Activated CD4-positive, alpha-beta T cell treated with anti-CD3 and anti-CD28 coated beads for 24 hours (primary cell): Measurements from ENCODE around the gene SMARCD3.

Experiments used
- DNase-seq, 2 donors: peaks; one replicate each; pipeline ENCODE4 v3.0.0-alpha.2; 2020; ENCODE audit warnings: low read depth in 2 of 2

Gene SMARCD3

DNA sequence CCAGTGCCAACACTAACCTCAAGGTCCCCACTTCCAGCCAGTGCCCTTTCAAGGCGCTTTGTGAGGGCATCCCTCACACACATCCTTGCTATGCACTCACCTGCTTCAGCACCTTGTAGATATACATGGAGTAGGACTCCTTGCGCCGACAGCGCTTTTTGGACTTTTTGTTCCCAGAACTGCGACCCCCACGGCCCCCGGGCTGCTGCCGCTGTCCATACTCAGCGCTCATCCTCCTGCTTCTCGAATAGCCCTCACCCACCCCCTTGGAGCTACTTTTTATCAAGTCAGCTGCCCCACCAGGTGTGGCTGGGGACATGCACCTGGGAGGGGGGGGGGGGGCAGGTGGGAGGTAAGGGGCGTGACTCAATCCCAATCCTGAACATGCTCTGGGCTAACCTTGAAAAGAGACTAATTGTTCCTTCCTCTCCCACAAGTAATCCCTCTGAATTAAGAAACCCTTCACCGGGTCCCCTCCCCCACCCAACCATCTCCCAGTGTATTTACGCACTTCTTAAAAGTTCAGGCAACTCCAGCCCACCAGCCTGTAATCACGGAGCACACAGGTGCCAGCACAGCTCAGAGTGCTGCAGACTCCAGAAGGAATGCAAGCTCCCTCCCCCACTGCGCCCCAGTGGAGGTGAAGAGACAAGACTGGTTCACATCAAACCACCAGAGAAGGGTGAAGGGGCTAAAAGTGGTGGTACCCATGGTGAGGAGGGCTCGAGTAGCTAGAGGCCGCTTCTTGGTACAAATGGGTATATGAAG lies 38.2 kb downstream of the SMARCD3 start, which contains the start of gene H2BK1:
H2BK1 (minus strand) TSS at position 402 of the 768 bp plus-strand sequence; CDS start at position 232, 170 bp downstream.
- DNase-seq = no peak

DNA sequence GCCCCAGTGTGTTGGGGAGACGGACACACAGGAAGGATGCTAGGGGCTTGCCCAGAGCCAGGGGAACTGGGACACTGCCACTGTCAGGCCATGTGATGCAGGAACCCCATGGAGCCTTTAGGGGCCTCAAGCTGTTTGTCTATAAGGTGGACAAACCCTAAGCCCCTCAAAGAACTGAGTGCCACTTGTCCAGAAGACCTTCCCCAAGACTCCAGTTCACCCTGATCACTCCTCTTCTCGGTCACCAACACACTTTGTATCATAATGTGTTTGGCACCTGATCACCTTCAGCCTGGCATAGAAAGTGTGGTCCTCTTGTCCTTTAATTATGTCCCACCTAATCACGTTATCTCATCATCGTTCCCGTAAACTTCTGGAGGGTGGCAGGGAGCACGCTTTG lies 38.9 kb downstream of the SMARCD3 start:
- no peak for DNase-seq

DNA sequence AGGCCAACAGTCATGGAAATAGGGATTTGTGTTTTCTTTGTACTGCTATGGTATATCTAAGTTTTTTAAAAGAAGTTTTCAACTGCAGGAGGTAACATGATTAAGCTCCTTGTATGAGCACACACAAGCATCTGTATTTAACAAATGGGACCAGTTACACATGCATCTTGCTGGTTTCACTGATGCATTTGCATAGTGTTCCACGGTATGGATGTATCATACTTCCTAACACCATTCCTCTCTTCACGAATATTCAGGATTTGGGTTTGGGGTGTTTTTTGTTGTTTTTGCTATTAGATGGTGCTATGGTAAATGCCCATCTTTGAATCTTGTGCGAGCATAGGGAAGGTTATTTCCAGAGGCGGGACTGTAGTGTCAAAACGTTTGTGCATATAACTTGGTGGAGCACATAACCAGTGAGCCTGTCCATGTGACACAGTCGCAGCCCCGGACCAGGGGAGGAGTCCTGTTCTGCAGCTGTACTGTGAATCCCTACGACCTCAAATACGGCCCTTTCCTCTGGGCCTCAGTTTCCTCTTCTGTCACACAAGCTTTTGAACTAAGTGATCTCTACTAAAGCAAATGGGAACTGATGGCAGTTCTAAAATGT lies 40.1 kb downstream of the SMARCD3 start:
- DNase-seq = no peak

DNA sequence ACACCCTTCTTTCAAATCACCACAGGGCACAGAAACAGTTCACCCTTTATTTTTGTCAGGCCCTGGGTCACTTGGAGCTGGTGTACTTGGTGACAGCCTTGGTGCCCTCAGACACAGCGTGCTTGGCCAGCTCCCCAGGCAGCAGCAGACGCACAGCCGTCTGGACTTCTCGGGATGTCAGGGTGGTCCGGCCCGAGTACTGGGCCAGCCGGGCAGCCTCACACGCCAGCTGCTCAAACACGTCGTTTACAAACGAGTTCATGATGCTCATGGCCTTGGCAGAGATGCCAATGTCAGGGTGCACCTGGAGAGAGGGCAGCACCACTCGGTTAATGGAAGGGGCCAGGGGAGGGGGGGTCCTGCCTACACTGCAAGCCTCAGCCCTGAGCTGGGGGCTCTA lies 40.7 kb downstream of the SMARCD3 start:
- DNase-seq = no peak

DNA sequence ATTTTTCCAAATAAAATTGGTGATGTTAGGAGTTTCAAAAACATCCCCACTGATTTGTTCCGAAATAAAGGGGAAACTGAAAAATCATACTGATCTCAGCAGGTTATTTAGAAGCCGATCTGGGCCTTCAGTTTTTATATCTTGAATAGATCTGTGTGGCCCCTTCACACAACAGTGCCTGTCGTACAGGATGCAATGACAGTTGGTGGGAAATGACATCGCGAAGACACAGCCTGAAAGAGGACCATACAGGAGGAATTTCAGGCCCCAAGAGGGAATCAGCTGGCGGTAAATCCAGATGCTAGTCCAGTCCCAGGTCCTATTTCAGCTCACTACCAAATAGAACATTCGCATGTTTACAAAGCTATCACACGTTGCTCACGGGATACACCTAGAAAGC lies 41.2 kb downstream of the SMARCD3 start:
- no peak for DNase-seq

DNA sequence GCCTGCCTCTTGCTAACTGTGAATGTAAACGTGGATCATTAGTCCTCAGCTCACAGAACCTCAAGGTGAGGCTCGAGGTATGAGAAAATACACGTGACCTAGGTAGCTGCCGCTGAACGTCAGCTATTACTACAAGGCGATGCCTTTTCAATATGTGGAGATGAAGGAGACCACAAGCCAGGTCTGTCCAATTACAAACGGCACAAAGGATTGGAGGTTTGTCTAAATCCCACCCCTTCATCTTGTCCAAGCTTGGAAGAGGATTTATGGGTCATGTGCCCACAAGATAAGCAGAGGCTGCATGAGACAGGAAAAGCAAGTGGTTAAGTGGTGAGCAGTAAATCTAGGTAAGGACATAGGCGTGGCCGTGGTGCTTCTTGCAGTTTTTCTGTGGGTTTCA lies 41.6 kb downstream of the SMARCD3 start:
- DNase-seq = no peak

DNA sequence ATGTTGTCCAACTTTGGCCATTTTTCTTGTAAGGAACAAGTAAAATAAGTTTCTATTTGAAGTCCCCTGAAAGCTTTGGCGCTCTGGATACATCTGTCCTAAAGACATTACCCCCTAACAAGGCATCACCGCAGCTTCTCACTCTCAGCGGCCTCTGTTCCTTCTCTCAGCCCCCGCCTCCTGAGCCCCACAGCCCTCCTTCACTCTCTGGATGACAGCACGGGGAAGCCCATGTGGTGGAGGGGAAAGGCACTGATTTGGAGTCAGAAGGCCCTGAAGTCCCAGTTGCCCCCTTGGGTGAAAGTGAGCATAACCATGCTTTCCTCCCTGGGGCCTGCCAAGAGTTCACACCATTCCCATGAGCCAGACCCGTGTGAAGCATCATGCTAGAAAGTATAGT lies 42.8 kb downstream of the SMARCD3 start:
- no peak for DNase-seq

DNA sequence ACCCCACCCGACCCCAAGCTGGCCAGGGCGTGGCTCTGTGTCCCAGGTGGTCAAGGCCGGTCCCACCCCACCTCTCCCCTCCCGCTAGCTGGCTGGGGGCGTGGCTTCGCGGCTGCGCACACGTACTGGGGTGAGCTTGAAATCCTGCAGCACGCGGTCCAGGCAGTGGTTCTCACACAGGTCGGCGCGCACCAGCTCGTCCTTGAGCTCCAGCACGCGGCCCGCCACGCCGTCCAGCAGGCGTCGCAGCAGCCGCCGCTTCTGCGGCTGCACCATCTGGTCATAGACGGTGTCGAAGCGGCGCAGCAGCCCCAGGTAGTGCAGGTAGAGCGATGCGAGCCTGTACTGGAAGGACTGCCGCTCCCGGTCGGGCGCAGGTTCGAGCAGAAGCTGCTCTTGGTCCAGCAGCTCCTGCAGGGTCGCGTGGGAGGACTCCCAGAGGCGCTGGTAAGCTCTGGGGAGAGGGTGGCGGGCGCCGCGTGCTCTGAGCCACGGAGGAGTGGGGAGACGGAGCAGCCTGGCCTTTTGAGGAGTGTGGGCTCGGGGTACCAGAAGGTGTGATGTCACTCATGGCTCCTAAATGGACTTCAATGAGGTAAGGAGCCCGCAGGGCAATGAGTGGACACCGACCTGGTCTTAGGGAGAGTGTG lies 44.0 kb downstream of the SMARCD3 start:
- DNase-seq = no peak

DNA sequence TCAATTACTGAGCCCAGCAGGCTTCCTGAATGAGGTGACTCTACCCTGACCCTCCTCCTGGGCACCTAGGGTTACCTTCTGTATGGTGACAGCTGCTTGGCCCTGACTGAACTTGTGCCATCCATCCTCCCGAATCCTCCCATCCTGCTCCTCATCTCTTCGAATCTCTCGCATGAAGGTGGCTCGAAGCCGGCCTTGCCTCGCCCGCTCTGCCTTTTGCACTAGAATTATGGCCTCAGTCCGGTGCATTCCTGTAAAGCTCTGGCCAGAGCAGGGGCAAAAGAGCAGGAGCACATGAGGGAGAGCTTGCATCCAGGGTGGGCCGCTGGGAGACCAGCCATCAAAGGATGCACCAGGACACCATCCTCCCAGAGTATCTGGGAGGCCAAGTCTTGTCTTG lies 45.7 kb downstream of the SMARCD3 start:
- no peak for DNase-seq

DNA sequence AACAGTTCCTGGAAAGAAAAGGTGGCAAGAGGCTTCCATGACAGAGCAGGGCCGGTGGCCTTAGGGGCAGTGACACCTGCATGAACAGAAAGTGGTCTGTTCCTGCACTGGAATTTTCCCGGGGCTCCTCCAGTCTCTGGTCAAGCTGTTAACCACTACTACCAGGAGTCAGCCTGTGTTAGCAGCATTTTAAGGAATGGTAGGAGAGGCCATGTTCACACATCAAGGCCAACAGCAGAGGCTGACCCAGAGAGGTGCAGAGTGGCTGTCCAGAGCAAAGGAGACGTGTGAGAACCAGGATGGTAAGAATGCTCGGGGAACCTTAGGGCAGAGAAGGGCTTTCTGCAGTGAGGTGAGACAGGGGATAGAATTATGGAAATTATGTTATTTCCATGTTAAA lies 46.7 kb downstream of the SMARCD3 start:
- DNase-seq = no peak

DNA sequence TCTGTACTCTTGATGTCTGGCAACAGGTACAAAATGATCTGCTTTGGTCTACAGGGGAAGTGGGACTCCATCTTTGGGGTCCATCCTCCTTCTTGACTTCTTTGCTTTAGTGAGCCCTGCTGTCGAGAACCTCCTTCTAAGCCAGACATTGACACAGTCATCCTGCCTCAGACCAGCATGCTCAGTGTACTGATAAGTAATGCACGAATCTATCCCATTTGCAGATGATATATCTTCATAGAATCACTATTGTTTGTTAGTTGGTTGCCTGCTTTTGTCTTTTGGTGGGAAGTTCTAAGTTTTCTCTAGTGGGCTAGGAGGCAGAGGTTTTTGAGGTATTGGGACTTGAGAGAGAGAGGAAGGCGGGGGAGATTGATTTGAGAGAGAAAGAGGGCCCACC lies 47.1 kb downstream of the SMARCD3 start:
- DNase-seq = no peak

DNA sequence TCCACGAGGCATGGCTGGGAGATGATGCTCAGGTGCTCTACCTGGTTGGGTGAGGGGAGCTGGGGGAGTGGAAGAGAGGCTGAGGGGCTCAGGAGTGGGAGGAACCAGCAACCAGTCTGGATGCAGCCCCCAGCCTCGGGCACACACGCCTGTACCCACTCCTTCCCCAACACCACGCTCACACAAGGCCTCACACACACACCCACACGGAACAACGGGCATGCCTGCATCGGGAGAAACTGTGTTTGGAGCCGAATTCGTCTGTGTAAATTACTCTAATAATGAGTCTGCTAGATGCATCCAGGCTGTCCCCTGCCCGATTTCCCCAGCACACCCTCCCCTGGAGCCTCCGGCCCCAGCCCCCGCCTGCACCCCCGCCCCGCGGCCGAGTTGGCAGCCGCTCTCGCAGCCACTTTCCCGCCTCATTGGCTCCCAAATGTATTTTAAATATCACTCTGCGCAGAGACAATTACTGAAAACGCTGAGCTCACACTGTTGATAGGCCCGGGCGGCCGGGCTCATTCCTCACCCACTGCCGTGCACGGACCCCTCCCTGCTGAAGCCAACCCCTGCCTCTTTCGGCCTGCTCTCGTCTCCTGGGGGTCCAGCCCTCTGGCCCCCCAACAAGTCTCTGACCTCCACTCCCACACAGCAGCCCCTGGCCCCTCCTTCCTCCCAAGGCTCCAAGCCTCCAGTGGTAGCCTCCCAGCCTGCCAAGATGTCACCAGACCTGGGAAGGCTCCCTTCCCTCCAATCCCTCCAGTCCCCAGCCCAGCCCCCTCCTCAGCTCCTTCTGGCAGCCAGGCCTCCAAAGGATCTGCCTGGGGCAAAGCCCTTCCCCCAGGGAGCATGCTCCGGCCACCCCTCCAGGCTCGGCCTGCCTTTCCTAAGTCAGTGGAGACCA lies 49.3 kb downstream of the SMARCD3 start:
- DNase-seq = no peak

DNA sequence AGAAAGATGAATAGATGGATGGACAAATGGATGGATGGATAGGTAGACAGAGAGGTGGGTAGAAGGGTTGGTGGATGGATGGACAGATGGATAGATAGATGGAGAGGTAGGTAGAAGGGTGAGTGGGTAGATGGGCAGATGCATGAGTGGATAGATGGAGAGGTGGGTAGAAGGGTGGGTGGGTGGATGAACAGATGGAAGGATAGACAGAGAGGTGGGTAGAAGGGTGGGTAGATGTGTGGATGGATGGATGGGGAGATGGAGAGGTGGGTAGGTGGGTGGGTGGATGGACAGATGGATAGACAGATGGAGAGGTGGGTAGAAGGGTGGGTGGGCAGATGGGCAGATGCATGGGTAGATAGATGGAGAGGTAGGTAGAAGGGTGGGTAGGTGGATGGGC lies 50.6 kb downstream of the SMARCD3 start:
- DNase-seq = no peak

DNA sequence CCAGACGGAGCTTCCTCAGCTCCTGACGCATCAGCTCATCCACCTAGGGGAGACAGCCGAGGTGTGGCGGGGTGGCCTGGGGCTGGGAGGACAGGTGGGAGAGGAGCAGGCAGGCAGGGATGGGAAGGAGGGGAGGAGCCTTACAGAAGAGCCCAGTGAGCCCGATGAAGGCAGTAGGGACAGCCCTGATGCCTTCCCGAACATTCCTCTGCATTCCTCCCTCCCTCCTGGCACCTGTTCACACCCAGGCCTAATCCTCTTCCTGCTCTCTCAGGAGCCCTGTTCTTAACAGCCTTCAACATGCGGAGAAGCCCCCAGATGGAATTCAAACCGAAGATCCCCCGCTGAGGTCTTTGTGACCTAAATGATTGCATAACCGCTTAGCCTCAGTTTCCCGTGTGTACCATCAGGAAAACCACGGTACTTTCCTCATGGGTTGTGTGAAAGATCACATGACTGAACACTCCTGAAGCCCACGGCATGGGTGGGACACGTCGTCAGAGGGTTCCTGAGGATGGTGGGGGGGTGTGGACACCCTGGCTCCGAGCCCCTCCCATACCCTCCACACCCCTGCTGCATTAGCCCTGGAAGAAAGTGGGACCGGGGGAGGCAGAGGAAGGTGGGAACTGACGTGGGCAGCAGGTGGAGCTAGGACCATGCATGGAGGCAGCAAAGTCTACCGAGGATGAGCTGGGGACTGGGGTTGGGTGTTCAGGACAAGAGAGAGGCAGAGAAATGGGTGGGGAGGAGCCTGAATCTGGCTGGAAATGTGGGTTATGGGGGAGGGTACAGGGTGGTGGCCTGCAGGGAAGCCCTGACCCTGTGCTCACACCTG lies 52.7 kb downstream of the SMARCD3 start:
- DNase-seq = no peak

DNA sequence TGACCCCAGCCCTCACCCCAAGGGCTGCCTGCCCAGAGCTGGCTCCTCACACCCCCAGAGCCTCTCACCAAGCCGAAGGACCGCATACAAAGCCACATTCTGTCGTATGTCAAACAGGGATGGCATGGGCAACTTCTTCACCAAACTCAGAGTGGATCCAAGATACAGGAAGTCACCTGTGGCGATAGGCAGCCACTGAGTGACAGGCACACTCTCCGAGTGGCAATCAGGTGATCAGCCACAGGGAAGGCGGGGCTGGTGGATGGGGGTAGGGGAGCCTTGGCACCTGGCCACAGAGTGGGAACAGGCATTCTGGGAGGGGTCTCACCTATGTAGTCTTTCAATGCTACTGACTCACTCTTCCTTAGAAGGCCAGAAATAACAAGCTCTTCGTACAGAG lies 54.3 kb downstream of the SMARCD3 start:
- no peak for DNase-seq

DNA sequence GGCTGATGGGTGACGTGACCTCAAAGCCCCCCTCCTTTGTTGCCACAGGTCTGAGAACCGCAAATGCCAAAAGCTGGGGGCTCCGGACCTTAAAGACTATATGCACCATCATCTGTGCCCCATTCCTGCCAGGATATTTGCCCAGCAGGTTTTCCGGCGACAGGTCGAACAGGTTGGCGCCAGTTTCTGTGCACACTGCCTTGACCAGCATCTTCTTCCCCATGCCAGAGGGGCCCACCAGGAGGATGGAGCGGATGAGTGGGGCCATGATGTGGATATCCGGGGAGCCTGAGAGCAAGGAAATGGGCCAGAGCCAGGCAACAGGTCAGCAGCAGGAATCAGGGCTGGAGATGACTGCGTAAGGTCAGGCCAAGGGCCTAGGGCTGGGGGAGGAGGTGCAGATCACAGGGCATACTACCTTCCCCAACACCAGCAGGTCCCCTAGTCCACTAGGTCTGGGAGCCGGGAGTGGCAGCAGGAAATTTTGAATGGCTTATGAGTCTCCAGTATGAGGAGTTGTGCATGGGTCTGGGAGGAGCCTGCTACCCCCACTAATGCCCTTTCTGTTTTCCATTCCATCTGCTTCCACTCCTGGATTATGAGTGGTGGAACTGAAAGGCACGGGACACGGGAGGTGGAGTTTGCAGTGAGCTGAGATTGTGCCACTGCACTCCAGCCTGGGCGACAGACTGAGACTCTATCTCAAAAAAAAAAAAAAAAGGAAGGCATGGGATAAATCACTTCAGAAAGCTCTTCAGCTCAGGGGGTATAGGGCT lies 55.1 kb downstream of the SMARCD3 start:
- no peak for DNase-seq

DNA sequence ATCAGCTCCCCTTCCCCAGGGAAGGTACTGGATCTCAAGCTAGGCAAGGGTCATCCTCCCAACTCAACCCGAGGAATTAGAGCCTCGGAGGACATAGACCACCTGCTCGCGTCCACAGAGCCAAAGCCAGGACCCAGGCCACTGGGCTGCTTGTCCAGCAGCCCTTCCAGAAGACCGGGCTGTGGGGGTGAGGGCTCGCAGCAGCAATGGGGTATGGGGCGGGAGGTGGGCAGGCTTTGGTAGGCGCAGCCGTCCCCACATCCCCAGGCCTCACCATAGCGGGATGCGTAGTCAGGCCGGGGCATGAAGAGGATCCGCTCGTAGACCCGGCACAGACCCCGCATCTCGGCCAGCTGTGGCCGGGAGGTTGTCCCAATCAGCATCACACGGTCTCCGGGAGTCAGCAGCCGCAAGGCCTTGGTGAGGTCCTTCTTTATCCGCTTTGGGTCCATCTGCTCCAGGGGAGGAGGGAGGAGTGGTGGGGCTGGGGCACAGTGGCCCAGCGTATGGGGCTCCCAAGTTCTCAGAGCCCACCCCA lies 56.4 kb downstream of the SMARCD3 start:
- no peak for DNase-seq

DNA sequence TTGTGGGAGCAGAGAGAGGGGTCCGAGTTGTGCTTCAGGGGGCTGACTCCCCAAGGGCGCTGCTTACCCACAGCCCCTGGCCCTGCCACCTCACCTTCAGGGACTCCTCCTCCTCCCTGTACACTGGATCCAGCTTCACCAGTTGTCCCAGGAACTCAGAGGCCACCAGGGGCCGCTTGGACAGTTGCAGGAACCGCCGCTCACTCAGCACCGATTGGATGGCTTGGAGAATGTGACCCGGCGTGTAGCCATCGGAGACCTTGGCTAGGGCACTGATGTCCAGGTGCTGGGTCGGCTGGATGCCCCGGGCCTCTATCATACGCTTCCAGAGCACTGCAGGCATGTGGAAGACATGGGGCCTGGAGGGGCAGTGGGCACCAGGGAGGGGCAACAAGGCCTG lies 57.0 kb downstream of the SMARCD3 start:
- no peak for DNase-seq

DNA sequence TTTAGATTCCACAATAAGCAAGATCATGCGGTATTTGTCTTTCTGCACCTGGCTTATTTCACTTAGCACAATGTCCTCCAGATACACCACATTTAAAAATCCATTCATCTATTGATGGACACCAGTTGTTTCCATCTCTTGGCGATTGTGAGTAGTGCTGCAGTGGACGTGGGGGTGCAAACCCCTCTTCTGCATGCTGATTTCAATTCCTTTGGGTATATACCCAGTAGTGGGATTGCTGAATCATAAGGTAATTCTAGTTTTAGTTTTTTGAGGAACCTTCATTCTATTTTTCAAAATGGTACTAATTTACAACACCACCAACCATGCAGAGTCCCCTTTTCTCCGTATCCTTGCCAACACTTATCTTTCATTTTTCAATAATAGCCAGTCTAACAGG lies 59.5 kb downstream of the SMARCD3 start:
- no peak for DNase-seq
